H1 (cell line): ENCODE data around the gene PTPRF. TPM values are rescaled to one million over a fixed set of nuclear protein-coding genes. Genes with fewer than 3 reads are reported as not detected.

Source experiments
- CTCF ChIA-PET: fragments of 300-600 bp; sonication (Branson Sonifier 250); formaldehyde crosslinking; loops from one replicate; lab custom pipeline; 2021; ENCODE audit not compliant: partially characterized antibody; lab: Charles Lee
- POLR2A ChIA-PET: fragments of 300-600 bp; sonication (Branson Sonifier 250); formaldehyde crosslinking; loops from one replicate; lab custom pipeline; 2021; ENCODE audit warnings: inconsistent platforms; ENCODE audit not compliant: partially characterized antibody; lab: Charles Lee
- DNase-seq, 2 experiments: peaks; one replicate each; pipeline versions ENCODE4 v3.0.0 to v3.0.0-alpha.2; 2010 to 2022; ENCODE audit warnings: low spot score in 2 of 2, low read depth in 1 of 2, mixed read lengths in 1 of 2
- FAIRE-seq: peaks from 2 replicates; lab custom pipeline; 2011; peaks lifted over from hg19 to GRCh38; lab: Jason Lieb, UNC
- H2AFZ ChIP-seq: 2 replicates; pipeline ENCODE4 v1.8.1; 2012; ENCODE audit warnings: low read length, inconsistent platforms
- H2AK5ac ChIP-seq: 2 replicates; pipeline ENCODE4 v1.6.1; 2013; ENCODE audit warnings: low read depth, low read length
- H2BK120ac ChIP-seq: replicated peaks from 2 replicates; pipeline ENCODE3; 2013; ENCODE audit warnings: low read depth, low read length, inconsistent platforms
- H2BK12ac ChIP-seq: 2 replicates; pipeline ENCODE4 v1.6.1; 2013; ENCODE audit warnings: low read depth, low read length
- H2BK15ac ChIP-seq: 2 replicates; pipeline ENCODE4 v1.6.1; 2013; ENCODE audit warnings: low read length
- H2BK20ac ChIP-seq: 2 replicates; pipeline ENCODE4 v1.6.1; 2013; ENCODE audit warnings: low read length
- H2BK5ac ChIP-seq: 2 replicates; pipeline ENCODE4 v1.6.1; 2013; ENCODE audit warnings: low read depth, low read length
- H3K14ac ChIP-seq: 2 replicates; pipeline ENCODE4 v1.6.1; 2013; ENCODE audit warnings: inconsistent platforms; ENCODE audit not compliant: insufficient read length
- H3K18ac ChIP-seq: 2 replicates; pipeline ENCODE4 v1.6.1; 2013; ENCODE audit warnings: low read length; ENCODE audit errors: extremely low read depth
- H3K23ac ChIP-seq: 2 replicates; pipeline ENCODE4 v1.6.1; 2013; ENCODE audit warnings: inconsistent platforms; ENCODE audit not compliant: insufficient read length
- H3K23me2 ChIP-seq: 2 replicates; pipeline ENCODE4 v1.6.1; 2013; ENCODE audit warnings: low read depth, low read length
- H3K27ac ChIP-seq: 2 replicates; pipeline ENCODE4 v1.6.1; 2011; ENCODE audit warnings: low read depth, low read length, inconsistent platforms
- H3K27me3 ChIP-seq, 4 experiments: replicated peaks in 1 of 4; 1 replicate in 1 of 4; 2 replicates in 3 of 4; pipeline versions ENCODE4 v1.6.1 to v1.8.1; 2011 to 2013; ENCODE audit warnings: low read length in 3 of 4, mild to moderate bottlenecking in 3 of 4, inconsistent platforms in 2 of 4, mixed read lengths in 2 of 4, moderate library complexity in 1 of 4; ENCODE audit not compliant: control insufficient read depth in 3 of 4, insufficient read depth in 3 of 4; ENCODE audit errors: extremely low read depth in 1 of 4
- H3K36me3 ChIP-seq, 4 experiments: 2 replicates each; pipeline versions ENCODE4 v1.6.1 to v1.8.1; 2011 to 2013; ENCODE audit warnings: mild to moderate bottlenecking in 4 of 4, low read length in 3 of 4, moderate library complexity in 2 of 4, control low read depth in 1 of 4, inconsistent platforms in 1 of 4; ENCODE audit not compliant: insufficient read depth in 4 of 4, control insufficient read depth in 2 of 4
- H3K4ac ChIP-seq: replicated peaks from 2 replicates; pipeline ENCODE3; 2013; ENCODE audit warnings: low read length, low read depth, mixed read lengths, inconsistent platforms; ENCODE audit not compliant: insufficient read length
- H3K4me1 ChIP-seq, 4 experiments: replicated peaks in 1 of 4; 1 replicate in 1 of 4; 2 replicates in 3 of 4; pipeline versions ENCODE4 v1.6.1 to v1.8.1; 2011 to 2013; ENCODE audit warnings: low read length in 3 of 4, inconsistent platforms in 2 of 4, mixed read lengths in 1 of 4; ENCODE audit not compliant: insufficient read depth in 4 of 4, control insufficient read depth in 3 of 4
- H3K4me2 ChIP-seq, 2 experiments: 2 replicates each; pipeline versions ENCODE4 v1.6.1 to v1.8.1; 2011 to 2013; ENCODE audit warnings: low read depth in 2 of 2, low read length in 2 of 2, control low read depth in 1 of 2, inconsistent platforms in 1 of 2, mild to moderate bottlenecking in 1 of 2; ENCODE audit not compliant: insufficient read depth in 1 of 2
- H3K4me3 ChIP-seq, 4 experiments: fragments of 200-600, 300-600 bp in 1 of 4; sonication (generic), shearing (Covaris generic), sonication (Bioruptor Twin) in 1 of 4; 2 replicates each; pipeline versions ENCODE4 v1.5.1 to v1.8.1; 2011 to 2016; ENCODE audit warnings: low read length in 4 of 4, low read depth in 3 of 4, control low read depth in 2 of 4, inconsistent platforms in 2 of 4, mild to moderate bottlenecking in 2 of 4, mixed read lengths in 1 of 4, moderate library complexity in 1 of 4; ENCODE audit not compliant: insufficient read depth in 2 of 4; ENCODE audit errors: extremely low read depth in 1 of 4
- H3K56ac ChIP-seq: replicated peaks from 2 replicates; pipeline ENCODE3; 2013; ENCODE audit warnings: low read depth, mild to moderate bottlenecking, mixed read lengths, low read length, inconsistent platforms; ENCODE audit not compliant: insufficient read length
- H3K79me1 ChIP-seq: 2 replicates; pipeline ENCODE4 v1.6.1; 2013; ENCODE audit warnings: low read depth, low read length, control low read depth
- H3K79me2 ChIP-seq, 2 experiments: 2 replicates each; pipeline versions ENCODE4 v1.6.1 to v1.8.1; 2012 to 2013; ENCODE audit warnings: low read length in 2 of 2, mild to moderate bottlenecking in 2 of 2, inconsistent platforms in 1 of 2; ENCODE audit not compliant: insufficient read depth in 2 of 2, control insufficient read depth in 1 of 2
- H3K9ac ChIP-seq, 4 experiments: replicated peaks in 1 of 4; 1 replicate in 1 of 4; 2 replicates in 3 of 4; pipeline versions ENCODE4 v1.6.1 to v1.8.1; 2011 to 2013; ENCODE audit warnings: low read depth in 3 of 4, low read length in 3 of 4, control low read depth in 2 of 4, mild to moderate bottlenecking in 2 of 4, moderate library complexity in 2 of 4, inconsistent platforms in 1 of 4; ENCODE audit errors: extremely low read depth in 1 of 4
- H3K9me3 ChIP-seq, 2 experiments: 2 replicates each; pipeline versions ENCODE4 v1.6.1 to v1.8.1; 2012 to 2013; ENCODE audit warnings: mild to moderate bottlenecking in 2 of 2, moderate library complexity in 2 of 2, control low read depth in 1 of 2, inconsistent platforms in 1 of 2, low read depth in 1 of 2, low read length in 1 of 2, mixed read lengths in 1 of 2; ENCODE audit not compliant: insufficient read depth in 2 of 2
- H4K20me1 ChIP-seq, 2 experiments: replicated peaks in 1 of 2; 2 replicates each; pipeline versions ENCODE3 to v1.8.1; 2011 to 2013; ENCODE audit warnings: inconsistent platforms in 2 of 2, low read length in 2 of 2, mild to moderate bottlenecking in 1 of 2; ENCODE audit not compliant: insufficient read depth in 2 of 2, control insufficient read depth in 1 of 2
- H4K5ac ChIP-seq: 2 replicates; pipeline ENCODE4 v1.6.1; 2013; ENCODE audit warnings: low read length, low read depth, mixed read lengths, inconsistent platforms; ENCODE audit not compliant: insufficient read length
- H4K8ac ChIP-seq: 2 replicates; pipeline ENCODE4 v1.8.0; 2013; ENCODE audit warnings: mild to moderate bottlenecking, moderate library complexity, low read length, inconsistent platforms; ENCODE audit not compliant: insufficient read depth; ENCODE audit errors: extremely low read depth
- H4K91ac ChIP-seq: replicated peaks from 2 replicates; pipeline ENCODE3; 2013; ENCODE audit warnings: low read length, mixed read lengths, inconsistent platforms; ENCODE audit not compliant: insufficient read length
- EGR1 ChIP-seq: IDR thresholded peaks from 2 replicates; pipeline ENCODE4 v1.6.1; 2011; ENCODE audit warnings: low read depth, low read length, borderline replicate concordance
- FOSL1 ChIP-seq: IDR thresholded peaks from 2 replicates; pipeline ENCODE4 v1.6.1; 2011; ENCODE audit warnings: mild to moderate bottlenecking, low read depth, low read length, moderate library complexity; ENCODE audit not compliant: insufficient read depth
- GTF2F1 ChIP-seq: IDR thresholded peaks from 2 replicates; pipeline ENCODE4 v1.6.1; 2012; ENCODE audit warnings: low read depth, low read length, improper control_type of control experiment, borderline replicate concordance
- HDAC2 ChIP-seq, 2 experiments: fragments of 300-600 bp in 1 of 2; sonication (generic) in 1 of 2; IDR thresholded peaks; 2 replicates each; pipeline ENCODE4 v1.6.1; 2011 to 2012; ENCODE audit warnings: low read depth in 2 of 2, low read length in 2 of 2, mild to moderate bottlenecking in 2 of 2, moderate library complexity in 2 of 2, borderline replicate concordance in 1 of 2, inconsistent platforms in 1 of 2
- JUND ChIP-seq: IDR thresholded peaks from 2 replicates; pipeline ENCODE4 v1.6.1; 2011; ENCODE audit warnings: mild to moderate bottlenecking, improper control_type of control experiment, low read length
- KDM1A ChIP-seq: fragments of 200-600, 300-600 bp; sonication (generic); IDR thresholded peaks from 2 replicates; pipeline ENCODE4 v1.7.1; 2016; ENCODE audit warnings: mild to moderate bottlenecking, low read length, borderline replicate concordance
- POLR2AphosphoS5 ChIP-seq: IDR thresholded peaks from 2 replicates; pipeline ENCODE4 v1.6.1; 2011; ENCODE audit warnings: low read depth, low read length
- RAD21 ChIP-seq, 2 experiments: IDR thresholded peaks in 1 of 2; conservative IDR thresholded peaks in 1 of 2; 2 replicates each; pipeline ENCODE4 v1.6.1; 2011; ENCODE audit warnings: low read depth in 2 of 2, low read length in 2 of 2, improper control_type of control experiment in 1 of 2, inconsistent platforms in 1 of 2, mild to moderate bottlenecking in 1 of 2, moderate library complexity in 1 of 2
- SIX5 ChIP-seq: IDR thresholded peaks from 2 replicates; pipeline ENCODE4 v1.6.1; 2011; ENCODE audit warnings: mild to moderate bottlenecking, low read depth, low read length
- WGBS, 2 experiments: shearing (Covaris generic) in 1 of 2; methylation state at CpG; one replicate each; pipeline versions ENCODE4 v1.1.6 to v1.1.7; 2013 to 2015; ENCODE audit warnings: low lambda C conversion rate in 2 of 2, mixed read lengths in 2 of 2, inconsistent platforms in 1 of 2, low coverage in 1 of 2, missing lambda C conversion rate in 1 of 2; ENCODE audit not compliant: insufficient replicate concordance in 2 of 2, insufficient coverage in 1 of 2, insufficient read length in 1 of 2; ENCODE audit errors: extremely low coverage in 1 of 2, missing lambda C conversion rate in 1 of 2; 5-methylcytosine and 5-hydroxymethylcytosine counted together
- polyA plus RNA-seq, 7 experiments: library from polyadenylated mRNA; depleted of rRNA in 3 of 7; stranded (reverse) in 5 of 7; unstranded in 2 of 7; fragments of >200 nt in 5 of 7; fragments of 200-250 nt in 2 of 7; gene quantifications; 1 replicate in 5 of 7; 2 replicates in 1 of 7; 4 replicates in 1 of 7; pipeline versions ENCODE4 v1.2.1 to v1.2.3, GENCODE V29; 2011 to 2013; ENCODE audit warnings: missing spikeins in 2 of 7, mixed read lengths in 2 of 7
- total RNA-seq: library from RNA; stranded (reverse); fragmentation: NEBNext Ultra II Directional; extraction: Animal tissue kit (Norgen Biotek cat#: 25700); gene quantifications from 2 replicates; pipeline ENCODE4 v1.2.1, GENCODE V29; 2021
- TF ChIP-seq, protein P1 (sequence below): IDR thresholded peaks from 2 replicates; pipeline ENCODE4 v1.6.1; 2012; ENCODE audit warnings: inconsistent platforms

The PTPRF gene
- total and polyA plus RNA-seq, 2 of the 8 experiments (the other 6 are each of a cell fraction or from before 2014, with no cell fraction given), result 136 to 231 TPM

DNA sequence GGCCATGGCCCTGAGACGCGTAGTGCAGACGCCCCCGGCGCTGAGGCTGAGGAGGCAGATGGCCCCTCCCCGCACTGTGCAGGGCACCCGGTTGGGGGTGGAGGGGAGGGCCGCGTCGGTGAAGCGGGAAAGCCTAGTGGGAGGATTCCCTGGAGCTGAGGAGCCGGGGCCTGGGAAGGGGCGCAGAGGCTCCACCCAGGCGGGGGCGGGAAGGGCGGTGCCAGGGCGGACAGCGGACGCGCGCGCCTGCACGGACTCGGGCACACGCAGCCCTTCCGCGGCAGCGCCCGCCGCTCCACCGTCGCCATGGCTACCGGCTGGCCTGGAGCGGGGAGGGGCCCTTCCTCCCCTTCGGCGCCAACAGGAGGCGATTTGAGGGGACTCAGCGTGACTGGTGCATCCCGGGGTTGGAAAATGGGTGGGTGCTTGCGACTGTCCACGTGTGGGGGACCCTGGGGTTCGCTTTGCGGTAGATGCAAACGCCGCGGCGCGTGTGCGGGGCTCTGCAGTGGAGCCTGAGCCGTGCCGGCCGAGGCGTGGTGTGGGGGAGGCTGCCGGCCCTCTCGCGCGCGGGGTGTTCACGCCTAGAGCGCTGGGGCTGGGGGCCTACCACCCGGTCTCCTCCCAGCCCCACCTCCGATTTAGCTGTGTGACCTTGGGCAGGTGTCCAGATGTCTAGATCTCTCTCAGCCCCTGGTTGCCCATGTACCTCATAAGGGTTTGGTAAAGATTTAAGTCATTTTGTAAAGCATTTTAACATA is 35.1 kb downstream of the PTPRF start:
- FAIRE-seq, result no peak
- TF ChIP-seq JUND (no peak), FOSL1 (no peak), RAD21 (IDR thresholded peaks at IDR 0.05 in 1 of 2, conservative IDR thresholded peaks at IDR 0.05 in 1 of 2; ENCODE audit: low read depth in 2 of 2, low read length in 2 of 2) (no peak), GTF2F1 (no peak), HDAC2 (IDR thresholded peaks at IDR 0.05; ENCODE audit: borderline replicate concordance in 1 of 2, low read depth in 2 of 2, low read length in 2 of 2) (0 out of 4 replicates have a peak, but pooled peaks of 1 of the 2 experiments have one; percentile 36), EGR1 (peak; percentile 97), POLR2AphosphoS5 (peak; percentile 18; the same call in 1 of the 2 replicates), SIX5 (no peak), KDM1A (no peak)
- TF ChIP-seq, protein P1, sequence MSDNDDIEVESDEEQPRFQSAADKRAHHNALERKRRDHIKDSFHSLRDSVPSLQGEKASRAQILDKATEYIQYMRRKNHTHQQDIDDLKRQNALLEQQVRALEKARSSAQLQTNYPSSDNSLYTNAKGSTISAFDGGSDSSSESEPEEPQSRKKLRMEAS, result peak; percentile 38; the same call in 1 of the 2 replicates

More for the DNA sequence above, 35.1 kb downstream of the PTPRF start:
- Histone ChIP-seq H2BK20ac (no peak overlapping the region), H3K79me1 (peaks cover 10% of the 10 kb centered on the region), H2BK5ac (no peak overlapping the region), H3K4me1 (peaks cover 0 to 25% (median 20%) of the 10 kb centered on the region in 4 experiments; a peak in 6 of 7 replicates), H4K5ac (no peak overlapping the region), H3K4ac (no peak overlapping the region), H2BK12ac (no peak overlapping the region), H4K8ac (peak overlapping the region; percentile 84), H2BK120ac (no peak overlapping the region), H3K14ac (no peak overlapping the region), H3K23me2 (peaks cover 4% of the 10 kb centered on the region; the same call in 1 of the 2 replicates), H2BK15ac (no peak overlapping the region), H3K4me2 (peak overlapping the region; percentile 44 to 75), H2AFZ (no peak overlapping the region), H3K9ac (peak overlapping the region in 1 of 4 experiments; percentile 25; a peak in 1 of 7 replicates), H3K56ac (no peak overlapping the region), H3K18ac (no peak overlapping the region), H3K79me2 (peaks cover 0 to 10% of the 10 kb centered on the region in 2 experiments; a peak in 1 of 4 replicates), H4K91ac (no peak overlapping the region), H2AK5ac (no peak overlapping the region), H3K4me3 (peak overlapping the region in 3 of 4 experiments; percentile 18 to 50 (median 32); a peak in 6 of 8 replicates), H3K36me3 (peaks cover 0 to 10% (median 3%) of the 10 kb centered on the region in 4 experiments; a peak in 4 of 8 replicates), H3K27ac (no peak overlapping the region; the same call in 1 of the 2 replicates), H3K9me3 (no peaks in the 10 kb centered on the region), H3K27me3 (no peaks in the 10 kb centered on the region), H3K23ac (no peak overlapping the region), H4K20me1 (peaks cover 20 to 23% of the 10 kb centered on the region in 2 experiments)
- POLR2A ChIA-PET, result interaction anchor here (0.6 to 2.5 kb wide), 9 partner anchors 7 to 140 kb away, joined by 3 to 13 read pairs (median 5); partner anchors contain the start of gene KDM4A
- peak in 1 of 2 experiments; percentile 88 for DNase-seq
- 51% methylated on average over 40 of the region's 62 CpGs; no CpG with 5 or more reads in 1 of the 2 experiments for WGBS, 2 experiments
- CTCF ChIA-PET, result interaction anchor here (0.6 to 3.4 kb wide), 8 partner anchors 7 to 439 kb away, joined by 3 to 33 read pairs (median 6); no protein-coding TSS in a partner anchor
